Muscle of leg (tissue), 11 donors: ENCODE data around the gene C10orf53. TPM values are rescaled to one million over a fixed set of nuclear protein-coding genes. Genes with fewer than 3 reads are reported as not detected.
"Not testable (repeated sequence)": the region's sequence is repeated elsewhere in the genome, so short reads cannot be mapped to it uniquely, and the experiment has no call there.

Experiments
- DNase-seq: peaks from one replicate; pipeline ENCODE4 v3.0.0; 2013
- H3K27ac ChIP-seq: one replicate; pipeline ENCODE4 v1.5.1; 2013; ENCODE audit warnings: mild to moderate bottlenecking, low read length, control low read depth
- H3K27me3 ChIP-seq: one replicate; pipeline ENCODE4 v1.6.1; 2013; ENCODE audit warnings: low read length; ENCODE audit not compliant: control insufficient read depth, insufficient read depth
- H3K36me3 ChIP-seq: one replicate; pipeline ENCODE4 v1.6.1; 2013; ENCODE audit warnings: low read length; ENCODE audit not compliant: control insufficient read depth, insufficient read depth
- H3K4me1 ChIP-seq: one replicate; pipeline ENCODE4 v1.6.1; 2013; ENCODE audit warnings: low read length; ENCODE audit not compliant: control insufficient read depth, insufficient read depth
- H3K4me3 ChIP-seq: one replicate; pipeline ENCODE4 v1.5.1; 2013; ENCODE audit warnings: low read length, control low read depth
- H3K9me3 ChIP-seq: replicated peaks from 2 replicates; pipeline ENCODE4 v1.6.1; 2013; ENCODE audit warnings: low read depth, low read length; ENCODE audit not compliant: control insufficient read depth
- WGBS: methylation state at CpG from one replicate; pipeline ENCODE4 v1.1.5; 2013; ENCODE audit warnings: missing lambda C conversion rate; ENCODE audit not compliant: insufficient coverage; 5-methylcytosine and 5-hydroxymethylcytosine counted together
- polyA plus RNA-seq, 8 donors: library from polyadenylated mRNA; unstranded; fragments of 120-200 nt; gene quantifications; one replicate each; pipeline versions ENCODE4 v1.2.1 to v1.2.3, GENCODE V29; 2013; ENCODE audit warnings: inconsistent platforms in 1 of 8, low replicate concordance in 1 of 8; ENCODE audit not compliant: insufficient read length in 8 of 8, insufficient read depth in 1 of 8
- total RNA-seq: library from RNA; stranded (reverse); fragments of 120-200 nt; gene quantifications from one replicate; pipeline ENCODE4 v1.2.4, GENCODE V29; 2013

Gene C10orf53
- total and polyA plus RNA-seq, 9 donors, result not detected

- no peaks in the 10 kb centered on the region for H3K9me3 ChIP-seq
- H3K27ac ChIP-seq, result no peak overlapping the region
- H3K4me1 ChIP-seq, result no peaks in the 10 kb centered on the region
- no peaks in the 10 kb centered on the region for H3K36me3 ChIP-seq
- H3K27me3 ChIP-seq, result no peaks in the 10 kb centered on the region
- 76% methylated on average over 2 of the region's 5 CpGs for WGBS
- no peak overlapping the region for H3K4me3 ChIP-seq
- no peak for DNase-seq
Observed at GRCh38 chr10:49709934-49710333, 30.5 kb downstream of the C10orf53 start.

GRCh38 chr10:49710966-49711365 lies 31.5 kb downstream of the C10orf53 start:
- Histone ChIP-seq H3K4me1 (no peaks in the 10 kb centered on the region), H3K36me3 (no peaks in the 10 kb centered on the region), H3K27ac (no peak overlapping the region), H3K4me3 (no peak overlapping the region), H3K9me3 (no peaks in the 10 kb centered on the region), H3K27me3 (no peaks in the 10 kb centered on the region)
- WGBS, result 78% methylated on average over 6 of the region's 6 CpGs
- no peak for DNase-seq

- Histone ChIP-seq H3K36me3 (no peaks in the 10 kb centered on the region), H3K9me3 (no peaks in the 10 kb centered on the region), H3K4me3 (no peak overlapping the region), H3K4me1 (no peaks in the 10 kb centered on the region), H3K27ac (no peak overlapping the region), H3K27me3 (no peaks in the 10 kb centered on the region)
- WGBS, result no CpG with 5 or more reads among the region's 8 CpGs
- no peak for DNase-seq
Observed at GRCh38 chr10:49711481-49711880, 32.0 kb downstream of the C10orf53 start.

- no peaks in the 10 kb centered on the region for H3K9me3 ChIP-seq
- H3K4me1 ChIP-seq, result no peaks in the 10 kb centered on the region
- H3K27ac ChIP-seq, result no peak overlapping the region
- no peak overlapping the region for H3K4me3 ChIP-seq
- H3K27me3 ChIP-seq, result no peaks in the 10 kb centered on the region
- H3K36me3 ChIP-seq, result no peaks in the 10 kb centered on the region
- no peak for DNase-seq
- 40% methylated on average over 1 of the region's 5 CpGs for WGBS
Observed at GRCh38 chr10:49713266-49713665, 33.8 kb downstream of the C10orf53 start.

- WGBS, result 90% methylated on average over 6 of the region's 7 CpGs
- H3K9me3 ChIP-seq, H3K4me1 ChIP-seq, H3K4me3 ChIP-seq, DNase-seq, H3K27me3 ChIP-seq, H3K27ac ChIP-seq, H3K36me3 ChIP-seq: not testable (repeated sequence)
Observed at GRCh38 chr10:49715157-49715556, 35.7 kb downstream of the C10orf53 start.

- no CpG with 5 or more reads among the region's 2 CpGs for WGBS
- Histone ChIP-seq H3K9me3 (peaks cover 3% of the 10 kb centered on the region), H3K4me1 (no peaks in the 10 kb centered on the region), H3K36me3 (no peaks in the 10 kb centered on the region), H3K27ac (no peak overlapping the region), H3K4me3 (no peak overlapping the region), H3K27me3 (no peaks in the 10 kb centered on the region)
- DNase-seq, result no peak
Observed at GRCh38 chr10:49726593-49726992, 47.1 kb downstream of the C10orf53 start.

- Histone ChIP-seq H3K27ac (no peak overlapping the region), H3K4me3 (no peak overlapping the region), H3K9me3 (no peaks in the 10 kb centered on the region), H3K36me3 (no peaks in the 10 kb centered on the region), H3K4me1 (no peaks in the 10 kb centered on the region), H3K27me3 (no peaks in the 10 kb centered on the region)
- DNase-seq, result no peak
- 67% methylated on average over 4 of the region's 7 CpGs for WGBS
Observed at GRCh38 chr10:49733866-49734265, 54.4 kb downstream of the C10orf53 start.

- no peaks in the 10 kb centered on the region for H3K4me1 ChIP-seq
- no peak overlapping the region for H3K27ac ChIP-seq
- no peak overlapping the region for H3K4me3 ChIP-seq
- no peaks in the 10 kb centered on the region for H3K27me3 ChIP-seq
- no peaks in the 10 kb centered on the region for H3K36me3 ChIP-seq
- no peak for DNase-seq
- WGBS, result 84% methylated on average over 7 of the region's 10 CpGs
- H3K9me3 ChIP-seq, result no peaks in the 10 kb centered on the region
Observed at GRCh38 chr10:49734676-49735075, 55.2 kb downstream of the C10orf53 start.

GRCh38 chr10:49735161-49735560 lies 55.7 kb downstream of the C10orf53 start:
- WGBS, result 35% methylated on average over 9 of the region's 11 CpGs
- Histone ChIP-seq H3K4me1 (no peaks in the 10 kb centered on the region), H3K27ac (no peak overlapping the region), H3K36me3 (no peaks in the 10 kb centered on the region), H3K27me3 (no peaks in the 10 kb centered on the region), H3K9me3 (no peaks in the 10 kb centered on the region), H3K4me3 (no peak overlapping the region)
- no peak for DNase-seq

GRCh38 chr10:49735848-49736563 lies 56.6 kb downstream of the C10orf53 start:
- H3K4me3 ChIP-seq, result no peak overlapping the region
- no peak for DNase-seq
- no peaks in the 10 kb centered on the region for H3K9me3 ChIP-seq
- 88% methylated on average over 22 of the region's 23 CpGs for WGBS
- no peaks in the 10 kb centered on the region for H3K4me1 ChIP-seq
- H3K36me3 ChIP-seq, result no peaks in the 10 kb centered on the region
- no peak overlapping the region for H3K27ac ChIP-seq
- H3K27me3 ChIP-seq, result no peaks in the 10 kb centered on the region
